DOHH2 (cell line): ENCODE results near the gene ZP4.

Experiments
- CTCF ChIP-seq: fragments of 200-600 bp; sonication (generic); IDR thresholded peaks from one replicate; pipeline ENCODE4 v1.5.1; 2014; ENCODE audit warnings: antibody characterized with exemption, mild to moderate bottlenecking, low read depth, low read length; ENCODE audit not compliant: poor library complexity, severe bottlenecking
- EZH2phosphoT487 ChIP-seq: fragments of 200-600 bp; sonication (generic); IDR thresholded peaks from 2 replicates; pipeline ENCODE4 v1.6.1; 2017; ENCODE audit warnings: borderline replicate concordance, mild to moderate bottlenecking, antibody characterized with exemption, low read length, moderate library complexity, mixed read lengths

DNA sequence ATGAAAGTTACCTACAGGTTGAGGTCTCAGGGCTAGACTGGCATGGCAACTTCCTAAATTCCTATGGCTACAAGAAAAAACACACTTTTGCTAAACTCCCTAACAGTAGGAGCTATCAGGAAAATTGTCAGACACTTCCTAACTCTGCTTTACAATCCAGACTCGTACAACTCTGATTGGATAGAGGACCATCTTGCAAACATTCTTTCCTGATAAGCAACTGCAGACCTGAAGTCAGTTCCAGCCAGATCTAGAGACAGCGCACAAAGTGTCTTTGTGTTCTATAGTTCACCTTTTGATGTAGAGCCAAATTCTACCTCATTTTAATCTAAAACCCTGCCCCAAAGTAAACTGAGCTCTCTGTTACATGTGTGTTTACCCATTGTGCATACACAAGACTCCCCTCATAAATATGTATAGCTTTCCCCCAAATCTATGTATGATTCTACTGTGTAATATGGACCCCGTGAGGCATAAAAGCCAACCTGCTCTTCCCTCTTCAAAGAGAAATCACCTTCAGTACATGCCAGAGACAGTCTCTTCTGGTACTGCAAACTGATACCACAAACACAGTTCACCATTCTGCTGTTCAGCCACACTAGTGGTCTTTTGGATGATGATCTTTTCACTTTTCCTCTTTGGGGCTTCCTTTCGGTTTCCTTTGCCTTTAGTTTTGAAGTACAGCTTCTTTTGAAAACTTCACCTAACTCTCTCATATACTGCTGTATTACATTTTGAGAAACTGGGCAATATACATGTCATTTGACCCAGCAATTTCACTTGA, 21.7 kb downstream of the ZP4 start:
- no peak for TF ChIP-seq EZH2phosphoT487
- no peak for TF ChIP-seq CTCF
